Mesothelial cell of epicardium (in vitro differentiated cells): ENCODE results near the gene MYEOV. TPM values are rescaled to one million over a fixed set of nuclear protein-coding genes. Genes with fewer than 3 reads are reported as not detected.
A peak's percentile ranks its signal among the peaks of the same experiment; 100 is the strongest.

Experiments used
- DNase-seq, 2 experiments: peaks; one replicate each; pipeline ENCODE4 v3.0.0; 2021; ENCODE audit warnings: low spot score in 2 of 2; ENCODE audit not compliant: unreplicated experiment in 2 of 2
- H3K27ac Mint-ChIP-seq: 2 replicates; pipeline ENCODE4 v1.8.0; 2021; ENCODE audit warnings: mixed read lengths
- H3K27me3 Mint-ChIP-seq: 2 replicates; pipeline ENCODE4 v1.8.0; 2021; ENCODE audit warnings: low read depth, mixed read lengths
- H3K36me3 Mint-ChIP-seq: 2 replicates; pipeline ENCODE4 v1.8.0; 2021; ENCODE audit warnings: mixed read lengths
- H3K4me1 Mint-ChIP-seq: 2 replicates; pipeline ENCODE4 v1.8.0; 2021; ENCODE audit warnings: mixed read lengths
- H3K4me3 Mint-ChIP-seq: 2 replicates; pipeline ENCODE4 v1.8.0; 2021; ENCODE audit warnings: mild to moderate bottlenecking, moderate library complexity, mixed read lengths
- H3K9me3 Mint-ChIP-seq: 2 replicates; pipeline ENCODE4 v1.8.0; 2021; ENCODE audit warnings: mixed read lengths
- total RNA-seq: library from RNA; stranded (reverse); gene quantifications from 3 replicates; pipeline ENCODE4 v1.2.1, GENCODE V29; 2021
- TF ChIP-seq, protein P1 (sequence below): fragments of 200-600 bp; sonication (generic); IDR thresholded peaks from one replicate; pipeline ENCODE4 v1.5.0; 2021; ENCODE audit warnings: antibody characterized with exemption; ENCODE audit not compliant: unreplicated experiment

MYEOV gene
- 1.9 to 2.6 TPM (median 2.1 TPM) in 3 replicates for total RNA-seq

DNA sequence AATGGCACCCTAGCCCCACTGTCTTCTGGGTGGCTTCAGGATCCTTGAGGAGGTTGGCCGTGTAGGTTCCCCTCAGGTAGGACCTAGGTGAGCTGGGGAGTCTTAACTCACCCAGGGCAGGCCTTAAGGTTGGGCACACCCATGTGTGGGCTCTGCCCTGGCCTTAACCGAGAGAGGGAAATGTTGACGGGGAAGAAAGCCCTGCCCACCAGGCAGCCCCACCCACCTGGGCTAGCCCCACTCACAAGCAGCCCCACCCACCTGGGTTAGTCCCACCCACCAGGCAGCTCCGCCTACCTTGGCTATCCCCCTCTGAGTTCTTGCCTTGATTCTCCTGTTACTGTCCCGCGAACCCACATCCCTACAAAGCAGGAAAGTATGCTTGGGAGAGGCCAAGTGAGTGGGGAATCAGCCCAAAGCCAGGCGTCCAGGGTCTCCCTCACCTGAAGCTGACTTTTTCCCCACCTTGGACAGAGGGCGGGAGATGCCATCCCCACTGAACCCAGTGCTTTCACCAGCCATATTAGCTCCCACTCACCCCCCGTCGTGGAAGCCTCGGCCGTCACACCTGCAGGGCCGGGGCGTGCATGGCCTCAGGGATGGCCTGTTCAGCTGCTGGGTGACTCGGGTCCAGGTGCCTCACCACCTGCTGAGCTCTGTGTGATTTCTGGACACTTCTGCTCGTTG is at the start of gene MYEOV:
MYEOV (plus strand) TSS at position 337 of the 687 bp plus-strand sequence. CDS start 1,200 bp downstream, outside the sequence.
- Mint-ChIP-seq H3K4me3 (no peak within 1 kb of the TSS), H3K9me3 (no peaks in the 10 kb centered on the region), H3K4me1 (peaks cover 19% of the 10 kb centered on the region), H3K27me3 (no peaks in the 10 kb centered on the region), H3K36me3 (no peaks in the 10 kb centered on the region), H3K27ac (no peak within 1 kb of the TSS)
- DNase-seq: no peak
- TF ChIP-seq, protein P1, sequence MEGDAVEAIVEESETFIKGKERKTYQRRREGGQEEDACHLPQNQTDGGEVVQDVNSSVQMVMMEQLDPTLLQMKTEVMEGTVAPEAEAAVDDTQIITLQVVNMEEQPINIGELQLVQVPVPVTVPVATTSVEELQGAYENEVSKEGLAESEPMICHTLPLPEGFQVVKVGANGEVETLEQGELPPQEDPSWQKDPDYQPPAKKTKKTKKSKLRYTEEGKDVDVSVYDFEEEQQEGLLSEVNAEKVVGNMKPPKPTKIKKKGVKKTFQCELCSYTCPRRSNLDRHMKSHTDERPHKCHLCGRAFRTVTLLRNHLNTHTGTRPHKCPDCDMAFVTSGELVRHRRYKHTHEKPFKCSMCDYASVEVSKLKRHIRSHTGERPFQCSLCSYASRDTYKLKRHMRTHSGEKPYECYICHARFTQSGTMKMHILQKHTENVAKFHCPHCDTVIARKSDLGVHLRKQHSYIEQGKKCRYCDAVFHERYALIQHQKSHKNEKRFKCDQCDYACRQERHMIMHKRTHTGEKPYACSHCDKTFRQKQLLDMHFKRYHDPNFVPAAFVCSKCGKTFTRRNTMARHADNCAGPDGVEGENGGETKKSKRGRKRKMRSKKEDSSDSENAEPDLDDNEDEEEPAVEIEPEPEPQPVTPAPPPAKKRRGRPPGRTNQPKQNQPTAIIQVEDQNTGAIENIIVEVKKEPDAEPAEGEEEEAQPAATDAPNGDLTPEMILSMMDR: no peak

- TF ChIP-seq, protein P1: no peak
- H3K4me1 Mint-ChIP-seq: peaks cover 12% of the 10 kb centered on the region
- no peak overlapping the region for H3K27ac Mint-ChIP-seq
- no peak overlapping the region for H3K4me3 Mint-ChIP-seq
- peak in 1 of 2 experiments; percentile 21 for DNase-seq
- H3K27me3 Mint-ChIP-seq: peaks cover 42% of the 10 kb centered on the region
- H3K9me3 Mint-ChIP-seq: no peaks in the 10 kb centered on the region
- H3K36me3 Mint-ChIP-seq: no peaks in the 10 kb centered on the region
Measured at GRCh38 chr11:69244266-69244665, 49.7 kb upstream of the MYEOV start.

DNA sequence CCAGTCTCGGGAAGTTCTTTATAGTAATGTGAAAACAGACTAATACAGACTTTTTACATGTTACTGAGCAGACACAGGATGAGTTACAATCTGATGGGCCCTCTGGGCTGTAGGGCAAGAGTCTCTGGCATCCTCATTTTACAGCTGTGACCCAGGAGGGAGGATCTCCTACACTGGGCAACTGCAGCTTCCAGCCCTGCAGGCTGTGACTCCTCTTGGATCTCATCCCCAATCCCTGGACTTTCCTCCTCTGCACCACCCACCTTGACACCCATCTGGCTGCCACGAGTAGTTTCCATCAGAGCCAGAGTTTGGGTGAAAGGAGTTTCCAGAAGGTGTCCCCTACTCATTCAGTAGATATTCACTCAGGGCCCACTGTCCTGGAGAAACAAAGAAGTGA is 48.9 kb upstream of the MYEOV start:
- peak in 1 of 2 experiments; percentile 19 for DNase-seq
- Mint-ChIP-seq H3K27ac (no peak overlapping the region), H3K4me1 (peaks cover 19% of the 10 kb centered on the region), H3K9me3 (no peaks in the 10 kb centered on the region), H3K4me3 (no peak overlapping the region), H3K36me3 (no peaks in the 10 kb centered on the region), H3K27me3 (peaks cover 49% of the 10 kb centered on the region)
- TF ChIP-seq, protein P1: no peak

DNA sequence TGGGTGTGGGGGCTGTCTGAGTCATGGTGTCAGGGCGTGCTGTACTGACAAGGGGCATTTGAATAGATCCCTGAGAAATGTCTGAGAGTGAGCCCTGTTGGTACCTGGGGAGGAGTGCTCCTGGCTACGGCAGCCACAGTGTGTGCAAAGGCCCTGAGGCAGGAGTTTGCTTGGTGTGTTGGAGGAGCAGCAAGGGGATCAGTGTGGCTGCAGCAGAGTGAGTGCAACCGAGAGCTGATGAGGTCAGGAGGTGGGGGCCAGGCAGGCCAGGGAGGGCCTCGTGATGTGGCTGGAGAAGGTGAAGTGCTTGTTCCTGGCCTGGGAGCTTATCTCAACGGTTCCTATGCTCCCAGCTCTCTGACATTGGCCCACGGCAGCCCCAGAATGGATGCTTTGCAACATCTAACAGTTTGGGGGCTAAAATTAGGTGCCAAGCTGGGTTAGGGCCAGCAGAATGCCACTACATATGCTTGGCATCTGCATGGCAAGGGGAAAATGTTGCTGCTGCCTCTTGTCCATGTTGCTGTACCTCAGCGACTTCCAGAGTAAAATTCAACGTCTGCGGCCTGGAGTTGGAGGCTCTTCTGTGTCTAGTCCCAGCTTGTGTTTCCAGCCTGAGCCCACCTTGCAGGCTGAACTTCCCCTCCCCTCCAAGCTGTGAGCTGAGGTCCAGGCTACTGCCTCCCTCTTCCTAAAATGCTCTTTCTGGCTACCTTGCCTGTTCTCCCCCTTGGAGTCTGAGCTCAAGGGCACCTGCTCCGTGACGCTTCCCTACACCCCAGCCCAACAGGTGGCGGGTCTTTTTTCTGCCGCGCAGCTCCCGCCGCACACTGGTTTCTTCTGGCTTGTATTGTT is 48.2 kb upstream of the MYEOV start:
- TF ChIP-seq, protein P1: no peak
- Mint-ChIP-seq H3K4me1 (peaks cover 19% of the 10 kb centered on the region), H3K4me3 (no peak overlapping the region), H3K9me3 (no peaks in the 10 kb centered on the region), H3K27ac (no peak overlapping the region), H3K27me3 (peaks cover 51% of the 10 kb centered on the region), H3K36me3 (no peaks in the 10 kb centered on the region)
- DNase-seq: peak in 1 of 2 experiments; percentile 36

DNA sequence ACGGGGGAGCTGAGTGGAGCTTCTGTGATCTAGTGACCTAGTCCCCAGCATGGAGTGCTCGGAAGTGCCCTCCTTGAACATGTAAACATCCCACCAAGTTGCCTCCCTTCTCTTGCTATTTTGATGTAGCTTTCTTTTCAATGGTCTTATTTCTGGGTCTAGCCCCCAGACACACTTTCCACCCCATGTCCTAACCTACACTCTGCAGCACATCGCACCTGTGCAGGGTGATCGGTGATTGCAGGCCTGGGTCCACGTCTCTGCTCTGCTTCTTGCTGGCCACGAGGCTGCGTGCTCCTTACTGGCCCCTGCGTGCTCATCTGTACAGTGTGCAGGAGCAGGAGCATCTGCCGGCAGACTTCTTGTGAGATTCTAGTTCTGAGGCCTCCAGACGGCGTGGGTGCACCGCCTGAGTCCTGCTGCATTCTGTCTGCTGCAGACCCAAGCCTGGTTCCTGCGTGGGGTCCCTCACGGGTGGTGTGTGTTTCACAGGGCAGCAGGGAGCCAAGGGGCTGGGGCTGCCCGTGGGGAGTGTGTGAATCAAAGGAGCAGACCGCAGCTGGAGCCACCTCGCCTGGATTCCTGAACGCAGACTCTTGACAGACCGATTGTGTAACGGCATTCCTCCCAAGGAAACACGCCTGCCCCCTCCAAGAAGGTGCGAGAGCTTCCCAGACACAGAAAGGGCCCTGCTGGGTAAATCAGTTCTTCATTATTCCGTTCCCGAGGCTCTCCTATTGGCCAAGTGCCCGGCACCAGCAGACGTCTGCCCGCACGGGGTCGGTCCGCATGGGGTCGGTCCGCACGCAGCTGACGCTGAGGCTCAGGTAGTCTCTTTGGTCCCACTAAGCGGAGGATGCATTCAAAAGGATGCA is 44.4 kb upstream of the MYEOV start:
- Mint-ChIP-seq H3K27me3 (peaks cover 64% of the 10 kb centered on the region), H3K9me3 (peaks cover 8% of the 10 kb centered on the region), H3K4me3 (peak overlapping the region; percentile 9), H3K4me1 (peaks cover 19% of the 10 kb centered on the region), H3K27ac (peak overlapping the region; percentile 57), H3K36me3 (no peaks in the 10 kb centered on the region)
- DNase-seq: peak; percentile 26 to 60
- TF ChIP-seq, protein P1: no peak
